ENCODE results near the gene RNPEPL1.

DNA sequence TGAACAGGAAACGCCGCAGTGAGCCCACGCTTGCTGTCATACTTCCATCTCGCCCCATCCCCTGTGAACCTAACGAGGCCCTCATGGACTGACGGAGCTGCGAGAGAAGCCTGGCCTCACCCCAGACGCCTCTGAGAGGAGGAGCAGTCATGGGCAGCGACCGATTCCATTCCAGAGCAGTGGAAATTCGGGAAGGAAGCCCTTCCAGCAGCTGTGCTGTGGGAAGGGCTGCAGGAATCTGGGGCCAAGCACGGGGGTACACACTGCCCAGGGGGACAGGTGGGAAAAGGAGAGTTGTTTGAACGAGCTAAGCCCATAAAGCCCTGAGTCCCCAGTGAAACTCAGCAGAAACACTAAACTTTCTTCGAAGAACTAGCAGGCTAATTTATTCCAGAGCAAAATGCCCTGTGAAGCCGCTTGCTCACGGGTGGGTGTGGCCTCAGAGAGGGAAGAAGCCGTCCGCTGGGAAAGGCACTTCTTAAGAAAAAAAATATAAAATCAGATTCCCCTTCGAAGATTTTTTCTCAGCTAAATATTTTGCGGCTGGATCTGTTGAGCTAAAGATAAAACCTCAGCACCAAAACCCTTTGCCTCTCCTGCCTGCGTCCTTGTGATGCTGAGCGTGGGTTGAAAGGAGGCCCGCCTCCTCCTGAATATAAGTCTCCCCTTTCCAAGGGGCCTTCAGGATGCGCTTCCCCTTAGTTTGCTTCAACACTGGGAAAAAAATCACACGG, 48.7 kb upstream of the RNPEPL1 start:
- TF ChIP-seq, protein P1, sequence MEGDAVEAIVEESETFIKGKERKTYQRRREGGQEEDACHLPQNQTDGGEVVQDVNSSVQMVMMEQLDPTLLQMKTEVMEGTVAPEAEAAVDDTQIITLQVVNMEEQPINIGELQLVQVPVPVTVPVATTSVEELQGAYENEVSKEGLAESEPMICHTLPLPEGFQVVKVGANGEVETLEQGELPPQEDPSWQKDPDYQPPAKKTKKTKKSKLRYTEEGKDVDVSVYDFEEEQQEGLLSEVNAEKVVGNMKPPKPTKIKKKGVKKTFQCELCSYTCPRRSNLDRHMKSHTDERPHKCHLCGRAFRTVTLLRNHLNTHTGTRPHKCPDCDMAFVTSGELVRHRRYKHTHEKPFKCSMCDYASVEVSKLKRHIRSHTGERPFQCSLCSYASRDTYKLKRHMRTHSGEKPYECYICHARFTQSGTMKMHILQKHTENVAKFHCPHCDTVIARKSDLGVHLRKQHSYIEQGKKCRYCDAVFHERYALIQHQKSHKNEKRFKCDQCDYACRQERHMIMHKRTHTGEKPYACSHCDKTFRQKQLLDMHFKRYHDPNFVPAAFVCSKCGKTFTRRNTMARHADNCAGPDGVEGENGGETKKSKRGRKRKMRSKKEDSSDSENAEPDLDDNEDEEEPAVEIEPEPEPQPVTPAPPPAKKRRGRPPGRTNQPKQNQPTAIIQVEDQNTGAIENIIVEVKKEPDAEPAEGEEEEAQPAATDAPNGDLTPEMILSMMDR (IDR thresholded peaks at IDR 0.05; ENCODE audit: insufficient read depth, low read length, poor library complexity, severe bottlenecking), result no peak
- TF ChIP-seq EZH2phosphoT487 (conservative IDR thresholded peaks at IDR 0.05; ENCODE audit: low read length), result no peak
